Type B pancreatic cell (in vitro differentiated cells): ENCODE measurements around the gene CLEC1A. TPM values are rescaled to one million over a fixed set of nuclear protein-coding genes. Genes with fewer than 3 reads are reported as not detected.

Experiments used
- DNase-seq: peaks from one replicate; pipeline ENCODE4 v3.0.0; 2021; ENCODE audit warnings: mixed read lengths; ENCODE audit not compliant: unreplicated experiment; ENCODE audit errors: extremely low spot score
- H3K27ac Mint-ChIP-seq: 2 replicates; pipeline ENCODE4 v1.8.0; 2021; ENCODE audit warnings: mild to moderate bottlenecking, mixed read lengths
- H3K27me3 Mint-ChIP-seq: 2 replicates; pipeline ENCODE4 v1.8.0; 2021; ENCODE audit warnings: mixed read lengths
- H3K36me3 Mint-ChIP-seq: 2 replicates; pipeline ENCODE4 v1.8.0; 2021; ENCODE audit warnings: mixed read lengths
- H3K4me1 Mint-ChIP-seq: one replicate; pipeline ENCODE4 v1.8.0; 2021; ENCODE audit warnings: mixed read lengths; ENCODE audit not compliant: unreplicated experiment
- H3K4me3 Mint-ChIP-seq: 2 replicates; pipeline ENCODE4 v1.8.0; 2021; ENCODE audit warnings: mild to moderate bottlenecking, mixed read lengths
- H3K9me3 Mint-ChIP-seq: 2 replicates; pipeline ENCODE4 v1.8.0; 2021; ENCODE audit warnings: mixed read lengths
- total RNA-seq: library from RNA; stranded (reverse); gene quantifications from 2 replicates; pipeline ENCODE4 v1.2.1, GENCODE V29; 2021; ENCODE audit warnings: low replicate concordance
- TF ChIP-seq, protein P1 (sequence below): fragments of 200-600 bp; sonication (generic); conservative IDR thresholded peaks from 2 replicates; pipeline ENCODE4 v1.5.0; 2021; ENCODE audit warnings: antibody characterized with exemption, mild to moderate bottlenecking

The CLEC1A gene
- total RNA-seq, 1 donor from 2014 or later, result 3.6 TPM

GRCh38 chr12:10048526-10048925, 50.3 kb downstream of the CLEC1A start:
- H3K4me1 Mint-ChIP-seq, result no peaks in the 10 kb centered on the region
- peaks cover 11% of the 10 kb centered on the region for H3K27me3 Mint-ChIP-seq
- DNase-seq, result no peak
- H3K4me3 Mint-ChIP-seq, result no peak overlapping the region
- peaks cover 4% of the 10 kb centered on the region for H3K36me3 Mint-ChIP-seq
- H3K27ac Mint-ChIP-seq, result no peak overlapping the region
- TF ChIP-seq, protein P1, sequence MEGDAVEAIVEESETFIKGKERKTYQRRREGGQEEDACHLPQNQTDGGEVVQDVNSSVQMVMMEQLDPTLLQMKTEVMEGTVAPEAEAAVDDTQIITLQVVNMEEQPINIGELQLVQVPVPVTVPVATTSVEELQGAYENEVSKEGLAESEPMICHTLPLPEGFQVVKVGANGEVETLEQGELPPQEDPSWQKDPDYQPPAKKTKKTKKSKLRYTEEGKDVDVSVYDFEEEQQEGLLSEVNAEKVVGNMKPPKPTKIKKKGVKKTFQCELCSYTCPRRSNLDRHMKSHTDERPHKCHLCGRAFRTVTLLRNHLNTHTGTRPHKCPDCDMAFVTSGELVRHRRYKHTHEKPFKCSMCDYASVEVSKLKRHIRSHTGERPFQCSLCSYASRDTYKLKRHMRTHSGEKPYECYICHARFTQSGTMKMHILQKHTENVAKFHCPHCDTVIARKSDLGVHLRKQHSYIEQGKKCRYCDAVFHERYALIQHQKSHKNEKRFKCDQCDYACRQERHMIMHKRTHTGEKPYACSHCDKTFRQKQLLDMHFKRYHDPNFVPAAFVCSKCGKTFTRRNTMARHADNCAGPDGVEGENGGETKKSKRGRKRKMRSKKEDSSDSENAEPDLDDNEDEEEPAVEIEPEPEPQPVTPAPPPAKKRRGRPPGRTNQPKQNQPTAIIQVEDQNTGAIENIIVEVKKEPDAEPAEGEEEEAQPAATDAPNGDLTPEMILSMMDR, result no peak
- H3K9me3 Mint-ChIP-seq, result no peaks in the 10 kb centered on the region

- Mint-ChIP-seq H3K4me3 (no peak overlapping the region), H3K9me3 (no peaks in the 10 kb centered on the region), H3K27ac (no peak overlapping the region), H3K27me3 (peaks cover 12% of the 10 kb centered on the region), H3K4me1 (no peaks in the 10 kb centered on the region), H3K36me3 (no peaks in the 10 kb centered on the region)
- no peak for DNase-seq
- TF ChIP-seq, protein P1, result no peak
Measured at GRCh38 chr12:10042167-10042566, 56.6 kb downstream of the CLEC1A start.

- TF ChIP-seq, protein P1, result peak; percentile 75
- peaks cover 3% of the 10 kb centered on the region for H3K27me3 Mint-ChIP-seq
Measured at GRCh38 chr12:10033783-10034545, 64.8 kb downstream of the CLEC1A start.

DNA sequence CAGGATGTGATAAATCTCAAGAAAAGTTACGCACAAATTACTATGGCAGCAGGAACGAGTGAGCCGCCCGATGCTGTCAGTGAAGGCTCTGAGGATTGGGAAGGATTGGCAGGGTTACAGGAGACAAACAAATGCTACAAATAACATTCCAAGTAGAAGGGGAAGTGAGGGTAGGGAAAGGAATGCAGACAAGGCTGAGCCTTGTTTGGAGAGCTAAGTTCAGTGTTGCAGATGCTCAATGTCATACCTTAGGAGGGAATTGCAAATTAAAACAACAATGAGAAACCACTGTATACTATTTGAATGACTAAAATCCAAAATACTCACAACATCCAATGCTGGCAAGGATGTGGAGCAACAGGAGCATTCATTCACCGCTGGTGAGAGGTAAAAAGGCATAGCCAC, 67.0 kb downstream of the CLEC1A start:
- TF ChIP-seq, protein P1, result no peak
- H3K4me3 Mint-ChIP-seq, result no peak overlapping the region
- no peaks in the 10 kb centered on the region for H3K9me3 Mint-ChIP-seq
- H3K4me1 Mint-ChIP-seq, result no peaks in the 10 kb centered on the region
- no peak overlapping the region for H3K27ac Mint-ChIP-seq
- DNase-seq, result no peak
- peaks cover 8% of the 10 kb centered on the region for H3K27me3 Mint-ChIP-seq
- H3K36me3 Mint-ChIP-seq, result no peaks in the 10 kb centered on the region

More at GRCh38 chr12:10033783-10034545, 64.8 kb downstream of the CLEC1A start:
- Mint-ChIP-seq H3K4me1 (no peaks in the 10 kb centered on the region), H3K9me3 (no peaks in the 10 kb centered on the region), H3K27ac (no peak overlapping the region), H3K4me3 (no peak overlapping the region), H3K36me3 (no peaks in the 10 kb centered on the region)
- DNase-seq, result no peak

DNA sequence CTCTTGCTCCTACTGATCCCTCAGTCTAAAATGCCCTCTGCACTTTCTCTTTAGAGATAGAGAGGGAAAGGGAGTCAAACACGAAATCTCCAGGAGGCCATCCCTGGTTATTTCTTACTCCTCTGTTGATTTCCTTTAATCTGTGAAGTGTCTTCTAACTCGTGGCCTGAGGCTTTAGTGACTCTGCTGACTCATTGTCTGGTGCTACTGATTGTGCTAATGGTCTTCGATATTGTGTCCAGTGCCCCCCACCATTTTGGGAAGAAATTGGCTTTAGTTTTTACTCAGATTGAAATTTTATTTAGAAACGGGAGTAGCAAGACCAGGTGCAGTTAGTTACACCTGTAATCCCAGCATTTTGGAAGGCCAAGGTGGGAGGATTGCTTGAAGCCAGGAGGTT, 67.5 kb downstream of the CLEC1A start:
- no peak overlapping the region for H3K4me3 Mint-ChIP-seq
- H3K9me3 Mint-ChIP-seq, result no peaks in the 10 kb centered on the region
- no peak overlapping the region for H3K27ac Mint-ChIP-seq
- H3K36me3 Mint-ChIP-seq, result no peaks in the 10 kb centered on the region
- TF ChIP-seq, protein P1, result no peak
- DNase-seq, result no peak
- no peaks in the 10 kb centered on the region for H3K4me1 Mint-ChIP-seq
- peaks cover 8% of the 10 kb centered on the region for H3K27me3 Mint-ChIP-seq
